Measurements from ENCODE around the gene ACOT6. TPM values are rescaled to one million over a fixed set of nuclear protein-coding genes. Genes with fewer than 3 reads are reported as not detected.
"Not testable (repeated sequence)": the region's sequence is repeated elsewhere in the genome, so short reads cannot be mapped to it uniquely, and the experiment has no call there.

Gene ACOT6
- total and polyA plus RNA-seq, 5 donors from 2014 or later, result 0.16 TPM; not detected in 4

GRCh38 chr14:73569185-73569958 lies 42.9 kb upstream of the ACOT6 start, which contains the start of gene ACOT2:
Gene ACOT2 (plus strand): TSS chr14:73569213. CDS start chr14:73569241, 28 bp downstream.
- H3K9me3 Mint-ChIP-seq; H3K36me3 ChIP-seq (ENCODE audit: control insufficient read depth, insufficient read depth, low read length); H3K27me3 ChIP-seq (ENCODE audit: control insufficient read depth, insufficient read depth, low read length); H3K27me3 Mint-ChIP-seq; H3K9me3 ChIP-seq (ENCODE audit: control insufficient read depth in 2 of 2, low read length in 2 of 2): not testable (repeated sequence)
- peak within 1 kb of the TSS; percentile 96 to 98 (median 97) for H3K4me3 Mint-ChIP-seq
- H3K27ac Mint-ChIP-seq, result peak within 1 kb of the TSS; percentile 92 to 99 (median 96)
- Histone ChIP-seq H3K4me3 (ENCODE audit: low read depth, low read length) (peak within 1 kb of the TSS; percentile 82), H3K4me1 (ENCODE audit: control insufficient read depth, insufficient read depth, low read length, poor library complexity, severe bottlenecking) (peaks cover 38% of the 10 kb centered on the region), H3K27ac (ENCODE audit: insufficient read depth, low read length, poor library complexity, severe bottlenecking) (peak within 1 kb of the TSS; percentile 79)
- peak; percentile 80 to 84 for ATAC-seq (ENCODE audit: low read depth in 2 of 2)
- H3K4me1 Mint-ChIP-seq, result peaks cover 22 to 60% (median 39%) of the 10 kb centered on the region in 4 donors
- H3K36me3 Mint-ChIP-seq, result peaks cover 22% of the 10 kb centered on the region
- DNase-seq, result peak; percentile 66 to 90 (median 74)

GRCh38 chr14:73570913-73571312 lies 41.4 kb upstream of the ACOT6 start:
- Mint-ChIP-seq H3K4me1 (peaks cover 18 to 48% (median 27%) of the 10 kb centered on the region in 4 donors), H3K36me3 (peaks cover 15% of the 10 kb centered on the region), H3K4me3 (peak overlapping the region; percentile 96 to 98 (median 97)), H3K27ac (peak overlapping the region in 1 of 3 donors; percentile 74)
- not testable (repeated sequence) for H3K27ac ChIP-seq (ENCODE audit: insufficient read depth, low read length, poor library complexity, severe bottlenecking); H3K36me3 ChIP-seq (ENCODE audit: control insufficient read depth, insufficient read depth, low read length); H3K4me3 ChIP-seq (ENCODE audit: low read depth, low read length); H3K27me3 Mint-ChIP-seq; H3K9me3 ChIP-seq (ENCODE audit: control insufficient read depth in 2 of 2, low read length in 2 of 2); H3K9me3 Mint-ChIP-seq; H3K27me3 ChIP-seq (ENCODE audit: control insufficient read depth, insufficient read depth, low read length)
- DNase-seq, result peak; percentile 44 to 57 (median 56)
- peak; percentile 63 to 74 for ATAC-seq (ENCODE audit: low read depth in 2 of 2)
- H3K4me1 ChIP-seq (ENCODE audit: control insufficient read depth, insufficient read depth, low read length, poor library complexity, severe bottlenecking), result peaks cover 38% of the 10 kb centered on the region

- H3K27me3 Mint-ChIP-seq; H3K27me3 ChIP-seq (ENCODE audit: control insufficient read depth, insufficient read depth, low read length); DNase-seq; H3K4me3 ChIP-seq (ENCODE audit: low read depth, low read length); H3K27ac ChIP-seq (ENCODE audit: insufficient read depth, low read length, poor library complexity, severe bottlenecking); H3K9me3 ChIP-seq (ENCODE audit: control insufficient read depth in 2 of 2, low read length in 2 of 2); H3K36me3 ChIP-seq (ENCODE audit: control insufficient read depth, insufficient read depth, low read length); ATAC-seq (ENCODE audit: low read depth in 2 of 2); H3K9me3 Mint-ChIP-seq: not testable (repeated sequence)
- peaks cover 15% of the 10 kb centered on the region for H3K36me3 Mint-ChIP-seq
- H3K27ac Mint-ChIP-seq, result peak overlapping the region in 1 of 3 donors; percentile 15
- peak overlapping the region in 1 of 4 donors; percentile 43 for H3K4me3 Mint-ChIP-seq
- peaks cover 7 to 31% (median 13%) of the 10 kb centered on the region in 4 donors for H3K4me1 Mint-ChIP-seq
- peaks cover 18% of the 10 kb centered on the region for H3K4me1 ChIP-seq (ENCODE audit: control insufficient read depth, insufficient read depth, low read length, poor library complexity, severe bottlenecking)
These were observed 39.3 kb upstream of the ACOT6 start for GRCh38 chr14:73573034-73573433.

- H3K4me3 ChIP-seq (ENCODE audit: low read depth, low read length); H3K9me3 Mint-ChIP-seq; ATAC-seq (ENCODE audit: low read depth in 2 of 2); H3K27me3 Mint-ChIP-seq; H3K9me3 ChIP-seq (ENCODE audit: control insufficient read depth in 2 of 2, low read length in 2 of 2); H3K27ac ChIP-seq (ENCODE audit: insufficient read depth, low read length, poor library complexity, severe bottlenecking); DNase-seq; H3K27me3 ChIP-seq (ENCODE audit: control insufficient read depth, insufficient read depth, low read length); H3K36me3 ChIP-seq (ENCODE audit: control insufficient read depth, insufficient read depth, low read length); H3K4me3 Mint-ChIP-seq; H3K27ac Mint-ChIP-seq: not testable (repeated sequence)
- Mint-ChIP-seq H3K4me1 (peaks cover 2 to 23% (median 7%) of the 10 kb centered on the region in 4 donors), H3K36me3 (peaks cover 15% of the 10 kb centered on the region)
- H3K4me1 ChIP-seq (ENCODE audit: control insufficient read depth, insufficient read depth, low read length, poor library complexity, severe bottlenecking), result peaks cover 11% of the 10 kb centered on the region
These were observed 38.6 kb upstream of the ACOT6 start for GRCh38 chr14:73573740-73574139.

- H3K27ac Mint-ChIP-seq; DNase-seq; H3K9me3 ChIP-seq (ENCODE audit: control insufficient read depth in 2 of 2, low read length in 2 of 2); H3K27me3 ChIP-seq (ENCODE audit: control insufficient read depth, insufficient read depth, low read length); H3K4me3 Mint-ChIP-seq; H3K27me3 Mint-ChIP-seq; H3K36me3 ChIP-seq (ENCODE audit: control insufficient read depth, insufficient read depth, low read length); H3K27ac ChIP-seq (ENCODE audit: insufficient read depth, low read length, poor library complexity, severe bottlenecking); H3K4me1 ChIP-seq (ENCODE audit: control insufficient read depth, insufficient read depth, low read length, poor library complexity, severe bottlenecking); H3K4me3 ChIP-seq (ENCODE audit: low read depth, low read length); ATAC-seq (ENCODE audit: low read depth in 2 of 2); H3K9me3 Mint-ChIP-seq: not testable (repeated sequence)
- H3K36me3 Mint-ChIP-seq, result peaks cover 15% of the 10 kb centered on the region
- peaks cover 0 to 19% (median 4%) of the 10 kb centered on the region in 4 donors for H3K4me1 Mint-ChIP-seq
These were observed 38.1 kb upstream of the ACOT6 start for GRCh38 chr14:73574251-73574650.

GRCh38 chr14:73576391-73576790 lies 35.9 kb upstream of the ACOT6 start:
- no peaks in the 10 kb centered on the region for H3K4me1 ChIP-seq (ENCODE audit: control insufficient read depth, insufficient read depth, low read length, poor library complexity, severe bottlenecking)
- ATAC-seq (ENCODE audit: low read depth in 2 of 2) (no peak), DNase-seq (no peak)
- H3K4me3 ChIP-seq (ENCODE audit: low read depth, low read length), result no peak overlapping the region
- H3K36me3 ChIP-seq (ENCODE audit: control insufficient read depth, insufficient read depth, low read length), result peaks cover 9% of the 10 kb centered on the region
- H3K27ac ChIP-seq (ENCODE audit: insufficient read depth, low read length, poor library complexity, severe bottlenecking), result no peak overlapping the region
- Mint-ChIP-seq H3K36me3 (peaks cover 25% of the 10 kb centered on the region), H3K27me3 (no peaks in the 10 kb centered on the region), H3K9me3 (no peaks in the 10 kb centered on the region), H3K27ac (no peak overlapping the region), H3K4me1 (peaks cover 0 to 4% (median 1%) of the 10 kb centered on the region in 4 donors), H3K4me3 (no peak overlapping the region)
- no peaks in the 10 kb centered on the region for H3K27me3 ChIP-seq (ENCODE audit: control insufficient read depth, insufficient read depth, low read length)
- H3K9me3 ChIP-seq (ENCODE audit: control insufficient read depth in 2 of 2, low read length in 2 of 2), result no peaks in the 10 kb centered on the region

GRCh38 chr14:73577214-73577613 lies 35.1 kb upstream of the ACOT6 start:
- not testable (repeated sequence) for H3K36me3 ChIP-seq (ENCODE audit: control insufficient read depth, insufficient read depth, low read length); H3K4me3 ChIP-seq (ENCODE audit: low read depth, low read length); H3K4me3 Mint-ChIP-seq; H3K9me3 ChIP-seq (ENCODE audit: control insufficient read depth in 2 of 2, low read length in 2 of 2); H3K27ac ChIP-seq (ENCODE audit: insufficient read depth, low read length, poor library complexity, severe bottlenecking); H3K4me1 Mint-ChIP-seq; H3K27me3 ChIP-seq (ENCODE audit: control insufficient read depth, insufficient read depth, low read length); H3K27ac Mint-ChIP-seq; H3K9me3 Mint-ChIP-seq; H3K4me1 ChIP-seq (ENCODE audit: control insufficient read depth, insufficient read depth, low read length, poor library complexity, severe bottlenecking); ATAC-seq (ENCODE audit: low read depth in 2 of 2); H3K27me3 Mint-ChIP-seq; DNase-seq
- H3K36me3 Mint-ChIP-seq, result peaks cover 26% of the 10 kb centered on the region

All from CD4-positive, CD25-positive, alpha-beta regulatory T cell (primary cell).